GM12878 (cell line): ENCODE results near the gene EPHA2. TPM values are rescaled to one million over a fixed set of nuclear protein-coding genes. Genes with fewer than 3 reads are reported as not detected.
A peak's percentile ranks its signal among the peaks of the same experiment; 100 is the strongest.

ENCODE experiments used
- ATAC-seq: fragments of 200-7000 bp; cut with Tn5 transposase; 3 replicates; pipeline ENCODE4 v1.9.1; 2020; ENCODE audit warnings: mild to moderate bottlenecking, moderate library complexity
- BruUV-seq: library from RNA; stranded (reverse); fragments of 400-500 nt; replicated peaks from 2 replicates; lab custom pipeline; 2021; lab: Mats Ljungman, UMichigan
- CTCF ChIA-PET: fragments of 300-600 bp; sonication (Branson Sonifier 250); formaldehyde crosslinking; extraction: SDS; loops from one replicate; lab custom pipeline; 2021; ENCODE audit warnings: inconsistent platforms; lab: Yijun Ruan, JAX
- POLR2A ChIA-PET: fragments of 350-600 bp; formaldehyde crosslinking; extraction: SDS; loops from one replicate; lab custom pipeline; 2021; ENCODE audit warnings: inconsistent platforms; lab: Charles Lee
- RAD21 ChIA-PET: fragments of 300-600 bp; sonication (Branson Sonifier 250); formaldehyde crosslinking; loops from one replicate; lab custom pipeline; 2023; ENCODE audit warnings: antibody characterized with exemption; ENCODE audit not compliant: unreplicated experiment; lab: Charles Lee
- SMC1A ChIA-PET: fragments of 300-600 bp; sonication (Branson Sonifier 250); formaldehyde crosslinking; loops from one replicate; lab custom pipeline; 2023; ENCODE audit not compliant: unreplicated experiment, uncharacterized antibody; lab: Charles Lee
- DNase-seq: peaks from one replicate; pipeline ENCODE4 v3.0.0-alpha.2; 2011; ENCODE audit warnings: low read depth, low spot score
- FAIRE-seq: peaks from 3 replicates; lab custom pipeline; 2011; peaks lifted over from hg19 to GRCh38; lab: Jason Lieb, UNC
- H2AFZ ChIP-seq: 2 replicates; pipeline ENCODE4 v1.6.0; 2011; ENCODE audit warnings: low read depth, low read length, control low read depth; ENCODE audit not compliant: control insufficient read depth
- H3K27ac ChIP-seq: 2 replicates; pipeline ENCODE4 v1.5.1; 2011; ENCODE audit warnings: control low read depth; ENCODE audit not compliant: control insufficient read depth, insufficient read depth
- H3K27me3 ChIP-seq, 2 experiments: replicated peaks in 1 of 2; 2 replicates each; pipeline versions ENCODE4 v1.6.0 to v1.6.1; 2011; ENCODE audit warnings: low read length in 1 of 2; ENCODE audit not compliant: control insufficient read depth in 2 of 2, insufficient read depth in 2 of 2
- H3K36me3 ChIP-seq, 2 experiments: 2 replicates each; pipeline ENCODE4 v1.5.1; 2011; ENCODE audit warnings: low read length in 1 of 2; ENCODE audit not compliant: control insufficient read depth in 2 of 2, insufficient read depth in 2 of 2
- H3K4me1 ChIP-seq: 2 replicates; pipeline ENCODE4 v1.6.1; 2011; ENCODE audit warnings: mild to moderate bottlenecking, low read length, moderate library complexity, mixed read lengths; ENCODE audit not compliant: control insufficient read depth, insufficient read depth
- H3K4me2 ChIP-seq: 2 replicates; pipeline ENCODE4 v1.6.0; 2011; ENCODE audit warnings: control low read depth; ENCODE audit not compliant: control insufficient read depth, insufficient read depth
- H3K4me3 ChIP-seq: fragments of 200-600 bp; sonication (generic); 2 replicates; pipeline ENCODE4 v1.5.1; 2016
- H3K79me2 ChIP-seq: 2 replicates; pipeline ENCODE4 v1.6.0; 2011; ENCODE audit warnings: low read length; ENCODE audit not compliant: control insufficient read depth, insufficient read depth
- H3K9ac ChIP-seq: 2 replicates; pipeline ENCODE4 v1.8.0; 2011; ENCODE audit warnings: low read length, control low read depth, mixed read lengths; ENCODE audit not compliant: control insufficient read depth, insufficient read depth
- H3K9me3 ChIP-seq: replicated peaks from 3 replicates; pipeline ENCODE4 v1.5.1; 2011; ENCODE audit warnings: mild to moderate bottlenecking, low read length; ENCODE audit not compliant: control insufficient read depth, insufficient read depth
- H4K20me1 ChIP-seq: 2 replicates; pipeline ENCODE4 v1.6.0; 2011; ENCODE audit not compliant: control insufficient read depth, insufficient read depth
- BRCA1 ChIP-seq: IDR thresholded peaks from 2 replicates; pipeline ENCODE4 v1.6.1; 2011; ENCODE audit warnings: low read depth, low read length, improper control_type of control experiment
- RUNX3 ChIP-seq: IDR thresholded peaks from 2 replicates; pipeline ENCODE4 v1.6.1; 2012; ENCODE audit warnings: low read length, inconsistent platforms
- TAF1 ChIP-seq: IDR thresholded peaks from 2 replicates; pipeline ENCODE4 v1.6.1; 2011; ENCODE audit warnings: mild to moderate bottlenecking, low read depth, low read length, borderline replicate concordance
- YBX1 ChIP-seq: fragments of 450-650 bp; IDR thresholded peaks from 2 replicates; pipeline ENCODE4 v1.6.1; 2016; ENCODE audit warnings: antibody characterized with exemption
- ZNF207 ChIP-seq: fragments of 450-650 bp; IDR thresholded peaks from 2 replicates; pipeline ENCODE4 v1.6.1; 2014; ENCODE audit warnings: antibody characterized with exemption, mild to moderate bottlenecking, borderline replicate concordance
- ZNF687 ChIP-seq: fragments of 450-650 bp; IDR thresholded peaks from 2 replicates; pipeline ENCODE4 v1.6.1; 2017; ENCODE audit warnings: mild to moderate bottlenecking, moderate library complexity
- WGBS: methylation state at CpG from one replicate; pipeline ENCODE4 v1.1.6; 2016; ENCODE audit warnings: low lambda C conversion rate; ENCODE audit not compliant: insufficient replicate concordance, insufficient coverage; ENCODE audit errors: missing lambda C conversion rate; 5-methylcytosine and 5-hydroxymethylcytosine counted together
- in situ Hi-C: fragments of 300-500 bp; cut with MboI; formaldehyde crosslinking; loops from 9 replicates; pipeline ENCODE4 v1.14.3; 2018; ENCODE audit warnings: mixed read lengths
- intact Hi-C: fragments of 100-400 bp; cut with micrococcal nuclease; formaldehyde crosslinking; loops from one replicate; pipeline ENCODE4 v1.14.2; 2022; ENCODE audit not compliant: unreplicated experiment
- polyA plus RNA-seq, 11 experiments: library from polyadenylated mRNA; depleted of rRNA in 4 of 11; unstranded in 6 of 11; stranded (reverse) in 5 of 11; fragments of >200 nt; fragmentation: Nextera tagmentation in 4 of 11; fragmentation: Illumina TruSeq in 1 of 11; extraction: Ambion mirVana in 4 of 11; extraction: Trizol in 1 of 11; gene quantifications; 1 replicate in 1 of 11; 2 replicates in 10 of 11; pipeline versions ENCODE4 v1.2.1 to v1.2.3, GENCODE V29; 2011 to 2016; ENCODE audit warnings: inconsistent platforms in 2 of 11, missing spikeins in 2 of 11, low read depth in 1 of 11
- total RNA-seq, 4 experiments: library from RNA; depleted of rRNA in 3 of 4; stranded (reverse); fragments of >200 nt in 3 of 4; fragmentation: Illumina TruSeq in 1 of 4; extraction: Trizol in 1 of 4; gene quantifications; 2 replicates each; pipeline versions ENCODE4 v1.2.1 to v1.2.3, GENCODE V29; 2013 to 2021
- TF ChIP-seq, protein P1 (sequence below): IDR thresholded peaks from 2 replicates; pipeline ENCODE4 v1.6.1; 2012; ENCODE audit warnings: low read depth, low read length, improper control_type of control experiment

Gene EPHA2
- total and polyA plus RNA-seq, 10 of the 15 experiments (the other 5 are each of a cell fraction or from before 2014, with no cell fraction given): 0.04 to 0.51 (median 0.23) TPM; not detected in 2

DNA sequence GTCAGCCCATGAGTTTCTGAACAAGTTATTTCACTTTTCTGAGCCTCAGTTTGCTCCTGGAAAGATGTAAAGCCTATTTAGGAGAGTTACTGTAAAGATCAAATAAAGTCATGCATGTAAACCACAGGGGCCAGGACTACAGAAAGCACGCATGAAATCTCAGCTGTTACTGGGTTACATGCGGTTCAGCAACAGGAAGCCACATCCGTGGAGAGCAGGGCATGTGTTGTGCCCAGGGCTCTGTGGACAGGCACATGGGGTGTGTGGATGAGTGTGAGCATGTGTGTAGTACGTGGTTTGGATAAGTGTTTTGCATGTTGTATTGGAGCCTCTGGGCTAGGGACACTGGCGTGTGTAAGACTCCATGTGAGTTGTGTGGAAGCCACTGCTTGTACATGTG is 2.2 kb upstream of the EPHA2 start:
- no peaks in the 10 kb centered on the region; the same call in none of the 2 replicates for H3K4me1 ChIP-seq
- H3K27me3 ChIP-seq: peaks cover 2 to 6% of the 10 kb centered on the region in 2 experiments; a peak in 3 of 4 replicates
- ChIA-PET CTCF (no interaction called here), POLR2A (no interaction called here), SMC1A (no interaction called here), RAD21 (no interaction called here)
- H3K9ac ChIP-seq: no peak overlapping the region
- intact Hi-C loops (no loop called here), in situ Hi-C loops (no loop called here)
- TF ChIP-seq ZNF687 (no peak), BRCA1 (no peak), ZNF207 (no peak), TAF1 (no peak), YBX1 (no peak), RUNX3 (0 out of 2 replicates have a peak, but pooled peaks have one; percentile 27)
- TF ChIP-seq, protein P1, sequence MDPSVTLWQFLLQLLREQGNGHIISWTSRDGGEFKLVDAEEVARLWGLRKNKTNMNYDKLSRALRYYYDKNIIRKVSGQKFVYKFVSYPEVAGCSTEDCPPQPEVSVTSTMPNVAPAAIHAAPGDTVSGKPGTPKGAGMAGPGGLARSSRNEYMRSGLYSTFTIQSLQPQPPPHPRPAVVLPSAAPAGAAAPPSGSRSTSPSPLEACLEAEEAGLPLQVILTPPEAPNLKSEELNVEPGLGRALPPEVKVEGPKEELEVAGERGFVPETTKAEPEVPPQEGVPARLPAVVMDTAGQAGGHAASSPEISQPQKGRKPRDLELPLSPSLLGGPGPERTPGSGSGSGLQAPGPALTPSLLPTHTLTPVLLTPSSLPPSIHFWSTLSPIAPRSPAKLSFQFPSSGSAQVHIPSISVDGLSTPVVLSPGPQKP: no peak
- no peaks in the 10 kb centered on the region for H3K9me3 ChIP-seq
- no peaks in the 10 kb centered on the region for H4K20me1 ChIP-seq
- H3K4me2 ChIP-seq: no peak overlapping the region
- peak; percentile 55 for ATAC-seq
- no peak for FAIRE-seq
- WGBS: 15% methylated on average over 5 of the region's 5 CpGs
- no peaks in the 10 kb centered on the region for H3K79me2 ChIP-seq
- no TSS peak for BruUV-seq
- H2AFZ ChIP-seq: no peak overlapping the region
- DNase-seq: no peak
- no peak overlapping the region for H3K27ac ChIP-seq
- no peak overlapping the region for H3K4me3 ChIP-seq
- H3K36me3 ChIP-seq: no peaks in the 10 kb centered on the region
